Muscle of back (tissue), 10 donors: ENCODE measurements around the gene MYLIP. TPM values are rescaled to one million over a fixed set of nuclear protein-coding genes. Genes with fewer than 3 reads are reported as not detected.

ENCODE experiments used
- polyA plus RNA-seq, 10 donors: library from polyadenylated mRNA; unstranded; fragments of 120-200 nt; gene quantifications; one replicate each; pipeline ENCODE4 v1.2.1, GENCODE V29; 2013; ENCODE audit not compliant: insufficient read length in 10 of 10

MYLIP gene
- polyA plus RNA-seq, 10 donors = 30.4 to 46.8 (median 43.1) TPM

Other genes with a start within 250 kb of the MYLIP start
- gene GMPR, start 109.5 kb downstream of the MYLIP start, polyA plus RNA-seq = 10 to 100 TPM; 40.5 to 54.2 (median 46.6) TPM